PFSK-1 (cell line): ENCODE measurements around the gene CABP4.

ENCODE experiments used
- POLR2AphosphoS5 ChIP-seq: IDR thresholded peaks from 2 replicates; pipeline ENCODE4 v1.6.1; 2012; ENCODE audit warnings: low read depth, mild to moderate bottlenecking, control low read depth, low read length, moderate library complexity
- REST ChIP-seq, 2 experiments: IDR thresholded peaks; 2 replicates each; pipeline versions ENCODE4 v1.6.1 to v1.8.0; 2011 to 2012; ENCODE audit warnings: low read depth in 2 of 2, low read length in 2 of 2, control low read depth in 1 of 2, inconsistent platforms in 1 of 2, mild to moderate bottlenecking in 1 of 2, moderate library complexity in 1 of 2; ENCODE audit not compliant: insufficient read depth in 1 of 2

GRCh38 chr11:67456068-67456705, 1.0 kb downstream of the CABP4 start:
- TF ChIP-seq POLR2AphosphoS5 (no peak), REST (IDR thresholded peaks at IDR 0.05; ENCODE audit: insufficient read depth in 1 of 2, low read depth in 2 of 2, low read length in 2 of 2) (no peak)
